GM12875 (cell line): ENCODE results near the gene ZNF787.
A peak's percentile ranks its signal among the peaks of the same experiment; 100 is the strongest.

ENCODE experiments used
- H3K4me3 ChIP-seq: one replicate; pipeline ENCODE4 v1.5.1; 2011; ENCODE audit warnings: low read depth, low read length, control low read depth
- TF ChIP-seq, protein P1 (sequence below): IDR thresholded peaks from 2 replicates; pipeline ENCODE4 v1.5.1; 2011; ENCODE audit warnings: low read depth, mild to moderate bottlenecking, control low read depth, inconsistent platforms, low read length, moderate library complexity, borderline replicate concordance; ENCODE audit not compliant: insufficient read depth

Gene ZNF787

DNA sequence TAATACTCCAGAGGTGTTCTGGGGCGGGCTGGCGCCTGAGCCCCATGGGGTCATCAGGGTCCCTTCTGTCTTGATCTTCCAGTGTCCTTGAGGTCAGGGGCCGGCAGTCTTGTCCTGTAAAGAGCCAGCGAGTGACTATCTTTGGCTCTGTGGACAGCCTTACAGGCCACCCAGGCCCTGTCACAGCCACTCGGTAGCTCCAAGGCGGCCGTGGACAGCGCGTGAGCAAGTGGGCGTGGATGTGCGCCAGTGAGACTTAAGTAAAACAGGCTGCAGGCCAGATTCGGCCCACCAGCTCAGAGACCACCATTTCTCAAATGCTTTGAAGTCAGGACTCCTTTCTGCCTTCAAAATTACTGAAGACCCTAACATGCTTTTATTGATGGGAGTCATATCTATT, 23.7 kb upstream of the ZNF787 start:
- H3K4me3 ChIP-seq = no peak overlapping the region
- TF ChIP-seq, protein P1, sequence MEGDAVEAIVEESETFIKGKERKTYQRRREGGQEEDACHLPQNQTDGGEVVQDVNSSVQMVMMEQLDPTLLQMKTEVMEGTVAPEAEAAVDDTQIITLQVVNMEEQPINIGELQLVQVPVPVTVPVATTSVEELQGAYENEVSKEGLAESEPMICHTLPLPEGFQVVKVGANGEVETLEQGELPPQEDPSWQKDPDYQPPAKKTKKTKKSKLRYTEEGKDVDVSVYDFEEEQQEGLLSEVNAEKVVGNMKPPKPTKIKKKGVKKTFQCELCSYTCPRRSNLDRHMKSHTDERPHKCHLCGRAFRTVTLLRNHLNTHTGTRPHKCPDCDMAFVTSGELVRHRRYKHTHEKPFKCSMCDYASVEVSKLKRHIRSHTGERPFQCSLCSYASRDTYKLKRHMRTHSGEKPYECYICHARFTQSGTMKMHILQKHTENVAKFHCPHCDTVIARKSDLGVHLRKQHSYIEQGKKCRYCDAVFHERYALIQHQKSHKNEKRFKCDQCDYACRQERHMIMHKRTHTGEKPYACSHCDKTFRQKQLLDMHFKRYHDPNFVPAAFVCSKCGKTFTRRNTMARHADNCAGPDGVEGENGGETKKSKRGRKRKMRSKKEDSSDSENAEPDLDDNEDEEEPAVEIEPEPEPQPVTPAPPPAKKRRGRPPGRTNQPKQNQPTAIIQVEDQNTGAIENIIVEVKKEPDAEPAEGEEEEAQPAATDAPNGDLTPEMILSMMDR = no peak

DNA sequence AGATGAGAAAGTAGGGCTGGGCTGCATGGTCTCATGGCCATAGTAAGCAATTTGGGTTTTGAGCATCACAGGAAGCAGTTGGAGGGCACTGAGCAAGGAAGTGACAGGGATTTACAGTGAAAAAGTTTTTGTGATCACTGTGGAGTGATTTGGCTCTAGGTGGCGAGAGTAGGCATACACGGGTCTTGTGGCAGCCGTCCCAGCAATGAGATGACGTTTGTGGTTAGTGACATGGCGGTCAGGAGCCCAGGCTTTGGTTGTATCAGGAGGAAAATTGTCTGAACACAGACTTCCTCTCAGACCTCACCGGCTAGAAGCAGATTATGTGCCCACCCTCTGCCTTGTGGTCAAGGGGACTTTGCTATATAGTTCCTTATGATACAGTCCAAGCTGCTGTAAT, 23.3 kb upstream of the ZNF787 start:
- TF ChIP-seq, protein P1 = no peak

DNA sequence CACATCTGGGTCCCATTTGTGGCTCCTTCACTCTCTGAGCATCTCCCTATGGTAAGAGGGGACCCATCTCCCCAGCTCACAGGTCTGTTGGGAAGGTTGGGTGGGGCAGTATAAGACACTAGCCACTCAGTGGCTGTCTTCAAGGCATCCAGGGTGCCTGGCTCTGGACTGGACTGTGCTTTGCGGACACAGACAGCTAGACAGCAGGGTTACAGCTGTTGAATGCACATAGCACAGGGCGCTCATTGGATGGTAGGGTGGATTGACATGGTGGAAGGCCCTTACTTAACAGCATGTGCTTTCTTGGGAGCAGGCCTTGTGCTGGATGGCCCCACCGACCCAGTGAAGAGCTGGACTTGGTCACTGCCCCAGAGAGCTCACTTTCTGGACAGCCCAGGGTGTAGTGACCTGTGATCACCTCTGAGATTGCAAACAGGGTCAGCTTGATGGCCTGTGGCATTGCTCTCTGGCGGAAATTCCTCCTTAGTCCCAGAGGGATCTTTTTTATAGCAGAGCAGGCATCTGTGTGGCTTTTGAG, 21.9 kb upstream of the ZNF787 start:
- H3K4me3 ChIP-seq = no peak overlapping the region
- TF ChIP-seq, protein P1 = no peak

More for the DNA sequence above, 23.3 kb upstream of the ZNF787 start:
- no peak overlapping the region for H3K4me3 ChIP-seq

DNA sequence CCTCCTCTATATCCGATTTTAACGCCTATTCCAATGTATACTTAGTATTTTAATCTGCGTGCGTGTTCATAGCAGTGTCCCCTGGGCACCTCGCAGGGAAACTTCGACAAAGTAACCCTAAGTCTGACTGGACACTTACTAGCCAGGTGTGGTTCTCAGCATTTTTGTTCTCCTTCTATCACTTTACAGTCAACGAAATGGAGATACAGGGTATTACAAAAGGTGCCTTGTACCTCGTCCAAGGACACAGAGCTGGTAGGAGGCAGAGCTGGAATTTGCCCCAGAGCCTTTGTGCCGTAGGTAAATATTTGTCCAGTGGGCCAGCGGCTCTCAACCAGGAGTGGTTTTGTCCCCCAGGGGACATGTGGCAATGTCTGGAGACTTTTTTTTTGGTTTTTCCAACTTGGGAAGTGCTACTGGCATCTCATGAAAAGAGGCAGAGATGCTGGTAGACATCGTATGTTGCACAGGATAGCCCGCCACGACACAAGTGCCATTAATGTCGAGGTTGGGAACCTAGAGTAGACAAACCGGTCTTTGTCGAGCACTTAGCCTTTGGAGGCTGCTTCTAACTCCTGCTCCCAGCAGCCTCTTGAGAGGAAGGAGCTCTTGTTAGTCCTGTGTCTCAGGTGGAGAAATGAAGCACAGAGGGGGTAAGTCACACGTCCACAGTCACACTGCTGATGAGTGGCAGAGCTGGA, 21.1 kb upstream of the ZNF787 start:
- no peak overlapping the region for H3K4me3 ChIP-seq
- TF ChIP-seq, protein P1 = no peak

DNA sequence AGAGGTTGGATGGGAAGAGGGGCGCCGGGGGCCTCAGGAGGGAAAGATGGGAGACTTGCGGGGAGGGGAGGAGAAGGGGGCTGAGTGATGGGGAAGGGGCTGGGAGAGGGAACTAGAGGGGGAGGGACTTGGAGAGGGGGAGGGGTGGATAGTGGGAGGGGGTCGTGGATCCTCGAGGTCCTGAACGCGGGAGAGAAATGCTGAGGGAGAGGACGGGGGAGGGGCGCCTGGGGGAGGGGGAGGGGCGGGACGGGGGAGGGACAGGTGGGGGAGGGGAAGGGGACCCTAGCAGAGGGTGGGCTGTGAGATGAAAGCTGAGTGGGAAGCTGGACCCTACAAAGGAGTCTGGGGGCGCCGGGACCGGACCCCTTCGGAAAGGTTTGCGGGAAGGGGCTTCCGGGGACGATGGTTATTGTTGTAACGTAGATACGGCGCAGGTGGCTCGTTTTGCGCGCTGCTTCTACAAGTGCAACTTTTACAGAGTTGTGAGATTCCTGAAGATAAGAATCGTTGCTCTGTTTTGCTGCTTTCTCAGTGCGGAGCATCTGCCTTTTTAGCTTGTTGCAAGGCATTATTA, 20.4 kb upstream of the ZNF787 start:
- peak overlapping the region; percentile 92 for H3K4me3 ChIP-seq
- TF ChIP-seq, protein P1 = no peak

DNA sequence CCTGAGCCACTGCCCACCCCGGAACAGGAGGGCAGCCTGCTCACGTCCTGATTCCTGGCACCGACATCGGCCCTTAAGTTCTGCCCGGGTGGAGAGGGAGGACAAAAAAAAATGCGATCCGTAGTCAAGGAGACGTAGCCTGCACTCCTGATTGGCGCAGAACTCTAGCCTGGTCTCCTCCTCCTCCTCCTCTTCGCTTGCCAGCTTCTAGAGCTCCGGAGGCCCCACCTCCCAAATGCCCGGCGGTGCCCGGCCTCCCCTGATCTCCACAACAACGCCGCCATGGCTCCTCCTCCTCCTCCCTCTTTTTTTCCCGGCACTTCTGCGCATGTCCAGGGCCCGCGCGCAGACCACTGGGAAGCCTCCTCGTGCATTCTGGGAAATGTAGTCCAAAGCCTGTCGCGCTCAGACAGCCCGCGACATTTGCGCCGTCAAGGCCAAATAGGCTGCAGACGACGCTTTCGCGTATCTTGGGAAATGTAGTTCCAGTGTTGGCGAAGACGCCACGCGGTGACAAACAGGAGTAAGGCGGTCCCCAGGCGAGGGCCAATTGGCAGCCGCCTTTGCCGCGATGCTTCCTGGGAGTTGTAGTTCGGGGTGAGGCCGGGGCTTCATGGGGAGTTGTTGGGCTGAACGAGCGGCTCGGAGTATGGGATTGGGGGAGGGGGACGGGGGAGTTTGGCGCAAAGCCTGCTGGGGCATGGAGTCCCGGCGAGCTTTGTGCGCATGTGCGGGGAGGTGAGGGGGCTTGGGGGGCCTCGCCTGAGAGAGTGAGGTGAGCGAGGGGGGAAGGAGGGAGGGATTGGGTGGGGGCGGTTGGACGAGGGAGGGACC, 19.7 kb upstream of the ZNF787 start, which contains the start of gene ZNF444:
TSS of gene ZNF444 (plus strand) at position 705 of the 834 bp plus-strand sequence. CDS start 5,625 bp downstream, outside the sequence.
- peak within 1 kb of the TSS; percentile 92 for H3K4me3 ChIP-seq
- TF ChIP-seq, protein P1 = no peak
